Ovary (tissue), 3 donors: Measurements from ENCODE around the gene NRN1L.

Experiments used
- CTCF ChIP-seq, 3 donors: fragments of 450-650 bp in 2 of 3; fragments of 200-600 bp in 1 of 3; IDR thresholded peaks; one replicate each; pipeline versions ENCODE4 v1.5.1 to v1.8.0; 2016 to 2022; ENCODE audit warnings: antibody characterized with exemption in 3 of 3, mild to moderate bottlenecking in 1 of 3
- EP300 ChIP-seq: sonication (generic); formaldehyde crosslinking; IDR thresholded peaks from one replicate; pipeline ENCODE4 v1.6.1; 2017; ENCODE audit warnings: antibody characterized with exemption
- POLR2A ChIP-seq: fragments of 450-650 bp; IDR thresholded peaks from one replicate; pipeline ENCODE4 v1.6.1; 2017; ENCODE audit warnings: antibody characterized with exemption, mild to moderate bottlenecking, moderate library complexity
- donor health status: DM: no; HTN: no; CAD: no.

GRCh38 chr16:67909056-67909742 is 24.5 kb downstream of the NRN1L start:
- no peak for TF ChIP-seq CTCF (IDR thresholded peaks at IDR 0.05)
- no peak for TF ChIP-seq POLR2A
- TF ChIP-seq EP300 = no peak
